ENCODE measurements around the gene ACSM2A.
"Not testable (repeated sequence)": the region's sequence is repeated elsewhere in the genome, so short reads cannot be mapped to it uniquely, and the experiment has no call there.

- TF ChIP-seq TAF1 (IDR thresholded peaks at IDR 0.05; ENCODE audit: borderline replicate concordance, low read depth, low read length); POLR2A (IDR thresholded peaks at IDR 0.05; ENCODE audit: low read depth, low read length); POLR2AphosphoS5 (IDR thresholded peaks at IDR 0.05; ENCODE audit: low read depth, low read length): not testable (repeated sequence)
Measured at GRCh38 chr16:20421748-20422147, 29.6 kb upstream of the ACSM2A start.

Measured in GM12892 (cell line).